NB4 (cell line): ENCODE measurements around the gene ZRANB3.

Experiments used
- POLR2A ChIP-seq: IDR thresholded peaks from 2 replicates; pipeline ENCODE4 v1.6.1; 2011; ENCODE audit warnings: mild to moderate bottlenecking; ENCODE audit not compliant: insufficient read length; ENCODE audit errors: extremely low read depth
- TF ChIP-seq, protein P1 (sequence below): IDR thresholded peaks from one replicate; pipeline ENCODE4 v1.5.1; 2012; ENCODE audit warnings: low read depth, low read length

DNA sequence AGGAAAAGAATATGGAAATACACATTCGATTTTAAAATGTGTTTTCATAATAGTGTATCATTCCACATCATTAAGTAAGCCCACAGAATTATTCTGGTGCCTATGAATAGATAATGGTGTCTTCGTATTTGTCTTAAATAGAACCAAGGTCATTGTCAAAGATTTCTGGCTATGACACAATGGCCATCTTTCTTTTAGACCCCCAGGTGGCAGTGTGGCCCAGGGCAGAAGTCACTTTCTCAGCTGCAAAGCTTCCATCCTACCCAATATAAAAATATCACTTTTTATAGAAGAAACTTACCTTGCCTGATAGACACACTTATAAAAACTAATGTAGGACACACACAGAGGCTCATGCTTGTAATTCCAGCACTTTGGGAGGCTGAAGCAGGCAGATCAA lies 57.5 kb downstream of the ZRANB3 start:
- TF ChIP-seq, protein P1, sequence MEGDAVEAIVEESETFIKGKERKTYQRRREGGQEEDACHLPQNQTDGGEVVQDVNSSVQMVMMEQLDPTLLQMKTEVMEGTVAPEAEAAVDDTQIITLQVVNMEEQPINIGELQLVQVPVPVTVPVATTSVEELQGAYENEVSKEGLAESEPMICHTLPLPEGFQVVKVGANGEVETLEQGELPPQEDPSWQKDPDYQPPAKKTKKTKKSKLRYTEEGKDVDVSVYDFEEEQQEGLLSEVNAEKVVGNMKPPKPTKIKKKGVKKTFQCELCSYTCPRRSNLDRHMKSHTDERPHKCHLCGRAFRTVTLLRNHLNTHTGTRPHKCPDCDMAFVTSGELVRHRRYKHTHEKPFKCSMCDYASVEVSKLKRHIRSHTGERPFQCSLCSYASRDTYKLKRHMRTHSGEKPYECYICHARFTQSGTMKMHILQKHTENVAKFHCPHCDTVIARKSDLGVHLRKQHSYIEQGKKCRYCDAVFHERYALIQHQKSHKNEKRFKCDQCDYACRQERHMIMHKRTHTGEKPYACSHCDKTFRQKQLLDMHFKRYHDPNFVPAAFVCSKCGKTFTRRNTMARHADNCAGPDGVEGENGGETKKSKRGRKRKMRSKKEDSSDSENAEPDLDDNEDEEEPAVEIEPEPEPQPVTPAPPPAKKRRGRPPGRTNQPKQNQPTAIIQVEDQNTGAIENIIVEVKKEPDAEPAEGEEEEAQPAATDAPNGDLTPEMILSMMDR, result peak; percentile 66
- no peak for TF ChIP-seq POLR2A
